ENCODE measurements around the gene MAPKAP1.
"Not testable (repeated sequence)": the region's sequence is repeated elsewhere in the genome, so short reads cannot be mapped to it uniquely, and the experiment has no call there.

Gene MAPKAP1

DNA sequence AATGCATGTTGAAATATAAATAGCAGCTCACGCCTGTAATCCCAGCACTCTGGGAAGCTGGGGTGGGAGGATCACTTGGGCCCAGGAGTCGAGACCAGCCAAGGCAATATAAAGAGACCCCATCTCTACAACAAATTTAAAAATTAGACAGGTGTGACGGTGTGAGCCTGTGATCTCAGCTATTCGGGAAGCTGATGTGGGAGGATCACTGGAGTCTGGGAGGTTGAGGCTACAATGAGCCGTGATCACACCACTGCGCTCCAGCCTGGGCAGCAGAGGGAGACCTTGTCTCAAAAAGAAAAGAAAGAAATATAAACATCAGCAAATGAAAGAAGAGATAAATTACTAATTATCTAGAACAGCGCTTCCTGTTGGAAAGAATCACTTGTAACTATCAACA lies 105.0 kb downstream of the MAPKAP1 start:
- DNase-seq: no peak

DNA sequence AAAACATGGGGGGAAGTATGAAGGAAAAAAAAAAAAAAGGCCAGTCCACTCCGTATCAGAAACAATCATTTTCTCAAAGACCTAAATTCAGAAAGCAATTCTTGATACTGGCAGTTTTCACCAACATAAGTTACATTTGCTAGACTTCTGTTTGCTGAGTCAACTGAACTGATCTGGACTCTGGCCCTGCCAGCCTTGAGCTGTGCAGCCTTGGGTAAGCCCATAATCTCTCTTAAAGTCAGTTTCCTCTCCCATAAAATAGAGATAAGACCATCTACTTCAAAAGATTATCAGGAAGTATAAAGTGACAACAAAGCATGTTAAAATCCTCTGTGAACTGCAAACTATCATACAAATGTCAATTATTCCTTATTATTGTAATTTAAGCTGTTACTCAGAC lies 106.8 kb downstream of the MAPKAP1 start:
- no peak for DNase-seq

DNA sequence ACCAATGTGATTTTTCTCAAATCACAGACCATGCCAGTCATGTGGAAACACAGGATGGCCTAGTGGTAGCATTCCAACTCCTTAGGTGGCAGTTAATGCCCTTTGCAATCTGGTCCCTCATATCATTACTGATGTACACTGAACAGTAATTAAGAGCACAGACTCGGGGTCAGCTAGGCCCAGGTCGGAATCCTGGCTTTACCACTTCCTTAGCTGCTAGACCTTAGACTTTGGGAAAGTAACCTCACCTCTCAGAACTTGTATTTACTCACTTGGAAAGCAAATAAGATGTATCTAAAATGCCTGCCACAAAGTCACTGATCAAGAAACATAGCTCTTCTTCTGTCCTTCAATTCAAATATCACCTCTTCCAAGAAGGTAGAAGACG lies 112.8 kb downstream of the MAPKAP1 start:
- DNase-seq: no peak

DNA sequence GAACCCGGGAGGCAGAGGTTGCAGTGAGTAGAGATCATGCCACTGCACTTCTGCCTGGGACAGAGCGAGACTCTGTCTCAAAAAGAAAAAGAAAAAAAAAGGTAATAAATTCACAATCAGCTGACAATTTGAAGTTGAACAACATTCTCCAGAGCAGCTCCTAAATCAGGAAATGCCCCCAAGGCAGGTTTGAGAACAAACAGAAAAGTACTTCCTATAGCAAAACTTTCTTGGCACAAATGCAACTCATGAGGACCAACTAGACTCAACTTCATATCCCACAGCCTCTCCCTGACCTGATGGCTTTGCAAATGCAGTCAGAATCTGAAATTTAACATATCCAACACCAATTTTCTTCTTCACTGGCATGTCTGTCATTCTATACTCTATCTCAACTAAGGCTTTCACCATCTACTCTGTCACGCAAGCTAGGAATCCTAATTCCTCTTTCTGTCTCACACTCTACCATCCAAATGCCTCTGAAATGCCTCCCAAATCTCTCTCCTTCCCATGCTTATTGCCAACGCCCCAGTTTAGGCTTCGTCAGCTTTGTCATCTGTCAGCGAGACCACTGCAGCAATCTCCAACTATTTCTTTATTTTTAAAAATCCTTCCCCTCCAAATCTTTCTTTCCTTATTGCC lies 113.3 kb downstream of the MAPKAP1 start:
- no peak for DNase-seq

DNA sequence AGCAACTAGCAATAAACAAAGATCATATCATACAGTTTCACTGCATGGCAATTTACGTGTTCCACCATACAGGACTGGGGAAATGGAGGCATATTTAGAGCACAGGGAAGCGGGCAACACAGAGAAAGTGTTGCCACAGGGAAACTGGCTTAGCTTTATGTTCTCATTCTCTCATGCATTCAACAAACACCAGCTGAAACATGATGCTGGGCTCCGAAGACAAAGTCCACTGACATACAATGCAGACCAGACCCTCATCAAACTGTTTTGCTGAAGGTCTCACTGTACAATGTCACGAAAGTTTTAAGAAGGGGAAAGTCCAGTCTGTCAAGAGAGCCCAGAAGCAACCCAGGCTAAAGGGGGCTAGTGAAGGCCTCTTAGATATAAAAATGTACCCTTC lies 115.1 kb downstream of the MAPKAP1 start:
- no peak for DNase-seq

DNA sequence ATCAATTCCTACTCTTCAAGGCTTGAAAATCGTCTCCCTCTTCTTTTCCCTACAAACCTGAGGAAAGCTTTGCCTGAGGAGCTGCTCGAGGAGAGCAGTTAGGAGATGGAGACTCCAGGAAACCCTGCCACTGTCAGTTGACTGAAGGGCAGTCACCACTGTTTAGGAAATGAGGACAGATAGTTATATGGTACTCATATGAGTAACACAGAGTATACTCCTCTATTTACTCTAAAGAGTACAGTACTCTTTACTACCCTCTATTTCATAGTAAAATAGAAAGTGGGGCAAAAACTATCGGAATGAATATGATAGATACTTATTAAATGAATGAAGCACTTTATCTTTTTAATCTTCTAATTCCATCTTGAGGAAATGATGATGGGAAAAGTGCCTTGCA lies 115.8 kb downstream of the MAPKAP1 start:
- DNase-seq: no peak

DNA sequence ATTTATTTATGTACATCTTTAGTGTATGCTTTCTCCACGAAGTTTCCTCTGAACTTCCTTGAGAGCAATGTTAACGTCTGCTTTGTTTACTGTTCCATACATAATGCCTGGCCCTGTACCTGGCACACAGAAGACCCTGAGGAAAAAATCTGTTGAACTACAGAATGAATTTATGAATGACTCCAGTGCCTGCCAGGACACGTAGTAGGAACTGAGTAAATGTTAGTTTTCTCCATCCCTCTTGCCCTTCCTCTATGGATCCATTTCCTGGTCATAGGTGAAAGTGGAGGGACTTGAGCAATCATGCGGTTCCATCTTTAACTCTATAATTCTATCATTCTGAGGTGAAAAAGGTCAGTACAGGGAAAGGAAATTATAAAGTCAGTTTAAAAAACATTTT lies 117.7 kb downstream of the MAPKAP1 start:
- no peak for DNase-seq

DNA sequence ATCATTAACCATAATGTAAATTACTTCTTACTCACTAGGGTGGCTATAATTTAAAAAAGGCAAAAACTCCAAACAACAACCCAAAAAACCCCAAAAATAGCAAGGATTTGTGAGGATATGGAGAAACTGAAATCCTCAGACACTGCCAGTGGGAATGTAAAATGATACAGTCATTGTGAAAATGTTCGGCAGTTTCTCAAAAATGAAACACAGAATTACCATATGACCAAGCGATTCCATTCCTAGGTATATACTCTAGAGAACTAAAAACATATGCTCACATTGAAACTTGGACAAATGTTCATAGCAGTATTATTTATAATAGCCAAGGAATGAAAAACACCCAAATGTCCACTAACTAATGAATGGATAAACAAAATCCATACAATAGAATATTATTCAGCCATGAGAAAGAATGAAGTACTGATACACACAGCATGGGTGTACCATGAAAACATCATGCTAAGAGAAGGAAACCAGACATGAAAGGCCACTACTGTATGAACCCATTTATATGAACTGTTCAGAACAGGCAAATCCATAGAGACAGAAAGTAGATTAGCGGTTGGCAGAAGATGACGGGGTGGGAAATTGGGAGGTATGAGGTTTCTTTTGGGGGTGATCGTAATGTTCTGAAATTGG lies 119.1 kb downstream of the MAPKAP1 start:
- no peak for DNase-seq

DNA sequence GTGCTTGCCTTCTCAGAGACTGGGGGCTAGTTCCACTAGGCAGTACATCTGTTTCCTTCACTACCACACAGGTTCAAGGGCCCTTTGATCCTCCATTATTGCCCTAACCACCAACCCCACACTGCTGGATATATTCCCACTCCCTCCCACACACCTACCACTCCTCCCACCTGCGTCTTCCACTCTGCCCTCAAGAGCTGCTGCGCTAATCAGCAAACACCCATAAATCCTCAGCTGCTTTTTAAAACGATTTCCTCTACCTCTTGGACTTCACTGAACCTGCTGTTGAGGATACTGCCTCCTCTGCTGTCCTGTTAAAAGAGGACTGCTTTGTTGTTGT lies 120.9 kb downstream of the MAPKAP1 start:
- no peak for DNase-seq

DNA sequence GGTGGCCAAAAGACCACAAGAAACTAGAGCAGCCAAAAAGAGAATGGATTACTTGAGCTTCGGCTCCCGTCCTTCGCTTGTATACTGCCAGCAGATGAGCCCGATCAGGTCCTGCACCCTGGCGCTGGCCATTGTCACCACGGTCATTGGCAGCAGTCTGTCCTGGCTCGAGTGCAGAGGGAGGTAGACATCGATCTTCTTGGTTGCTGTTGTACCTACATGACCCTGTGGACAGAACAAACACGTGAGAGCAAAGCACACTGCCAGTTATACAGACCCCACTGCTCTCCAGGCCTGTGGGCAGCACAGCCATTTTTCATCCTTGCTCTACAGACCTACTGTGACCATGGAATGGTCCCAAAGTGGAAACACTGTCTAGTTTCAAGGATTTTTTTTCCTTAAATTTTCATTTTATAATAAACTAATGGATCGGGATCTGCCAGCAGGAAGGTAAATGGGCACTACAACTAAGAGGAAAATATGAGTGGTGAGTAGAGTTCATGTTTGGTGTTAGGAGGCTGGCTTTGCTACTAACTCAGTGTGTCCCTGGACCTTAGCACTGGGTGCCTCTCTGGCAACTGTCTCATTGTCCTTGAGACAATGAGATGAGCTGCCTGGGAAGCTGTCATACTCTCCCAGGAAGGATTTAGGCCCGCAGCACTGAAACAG lies 121.4 kb downstream of the MAPKAP1 start:
- no peak for DNase-seq

DNA sequence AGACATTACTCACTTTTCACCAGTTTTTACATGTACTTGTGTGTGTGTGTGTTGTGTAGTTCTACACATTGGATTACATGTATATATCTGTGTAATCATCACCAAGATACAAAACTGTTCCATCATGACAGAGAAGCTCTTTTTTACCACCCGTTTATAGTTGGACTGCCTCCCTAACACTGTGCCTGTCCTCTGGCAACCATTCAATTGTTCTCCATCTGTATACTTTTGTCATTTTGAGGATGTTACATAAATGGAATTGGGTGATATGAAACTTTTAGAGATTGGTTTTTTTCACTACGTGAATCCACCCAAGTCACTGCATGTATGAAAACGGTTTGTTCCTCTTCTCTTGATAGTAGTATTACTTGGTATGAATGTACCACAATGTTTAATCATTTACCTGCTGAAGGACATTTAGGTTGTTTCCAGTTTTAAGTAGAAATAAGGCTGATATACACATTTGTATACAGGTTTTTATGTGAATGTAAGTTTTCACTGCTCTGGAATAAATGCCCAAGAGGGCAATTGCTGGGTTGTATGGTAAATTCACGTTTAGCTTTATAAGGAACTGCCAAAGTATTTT lies 126.2 kb downstream of the MAPKAP1 start:
- no peak for DNase-seq

DNA sequence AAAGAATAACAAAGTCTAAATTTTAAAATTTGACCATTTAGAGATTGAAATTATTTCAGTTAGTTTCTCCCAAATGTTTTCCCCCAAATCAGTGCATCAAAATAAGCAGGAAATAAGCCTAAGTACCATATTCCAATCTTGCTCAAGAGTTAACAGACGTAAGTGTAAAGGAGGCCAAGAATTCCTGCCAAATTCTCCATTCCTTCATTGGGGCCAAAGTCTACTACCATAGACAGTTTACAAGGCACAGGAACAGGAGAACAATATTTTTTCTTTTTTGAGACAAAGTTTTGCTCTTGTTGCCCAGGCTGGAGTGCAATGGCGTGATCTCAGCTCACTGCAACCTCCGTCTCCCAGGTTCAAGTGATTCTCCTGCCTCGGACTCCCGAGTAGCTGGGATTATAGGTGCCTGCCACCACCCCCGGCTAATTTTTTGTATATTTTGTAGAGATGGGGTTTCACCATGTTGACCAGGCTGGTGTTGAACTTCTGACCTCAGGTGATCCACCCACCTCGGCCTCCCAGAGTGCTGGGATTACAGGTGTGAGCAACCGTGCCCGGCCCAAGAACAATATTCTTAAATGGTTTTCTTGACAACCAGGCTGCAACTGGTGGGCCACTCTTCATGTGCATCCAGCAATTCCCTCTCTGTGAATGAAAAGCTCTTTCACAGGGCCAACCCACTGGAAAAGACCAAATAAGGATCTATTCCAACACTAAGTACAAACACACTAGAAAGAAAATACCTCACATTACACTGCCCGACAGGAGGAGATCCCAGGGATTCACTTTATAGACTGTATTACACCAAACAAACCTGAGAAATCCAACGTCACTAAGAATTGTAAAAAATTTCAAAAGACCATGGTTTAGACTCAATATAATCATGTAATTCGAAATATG lies 127.7 kb downstream of the MAPKAP1 start:
- DNase-seq: no peak

DNA sequence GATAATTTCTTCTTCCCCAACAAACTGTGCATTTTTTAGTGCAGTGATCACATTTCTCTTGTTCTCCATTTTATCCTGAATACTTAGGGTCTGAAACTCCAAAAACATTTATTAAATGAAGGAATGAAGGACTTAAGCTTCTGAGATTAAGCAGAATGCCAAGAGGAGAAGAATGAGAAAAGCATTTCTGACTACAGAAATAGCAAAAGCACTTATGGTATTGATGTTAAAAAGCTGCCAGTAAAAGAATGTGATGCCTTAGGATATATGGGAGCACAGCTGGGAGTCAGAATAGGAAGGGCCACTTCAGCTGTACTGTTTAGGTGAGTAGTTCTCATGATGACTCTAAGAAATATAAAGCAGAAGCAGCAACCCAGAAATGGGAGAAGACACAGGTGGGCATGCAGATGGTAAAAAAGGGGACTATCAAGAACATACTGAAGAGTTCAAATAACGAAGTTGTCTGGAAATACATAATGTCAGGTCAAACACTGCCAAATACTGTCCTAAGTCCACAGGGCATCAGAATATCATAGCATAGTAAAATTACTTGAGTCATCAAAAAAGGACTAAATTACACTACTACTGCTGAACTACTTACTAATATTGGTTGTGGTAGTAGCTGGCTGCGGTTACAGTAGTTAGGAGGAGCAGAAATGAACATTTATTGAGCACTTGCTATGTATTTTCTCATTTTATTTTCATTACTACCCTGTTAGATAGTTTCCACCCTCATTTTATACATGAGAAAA lies 132.7 kb downstream of the MAPKAP1 start:
- DNase-seq: no peak

DNA sequence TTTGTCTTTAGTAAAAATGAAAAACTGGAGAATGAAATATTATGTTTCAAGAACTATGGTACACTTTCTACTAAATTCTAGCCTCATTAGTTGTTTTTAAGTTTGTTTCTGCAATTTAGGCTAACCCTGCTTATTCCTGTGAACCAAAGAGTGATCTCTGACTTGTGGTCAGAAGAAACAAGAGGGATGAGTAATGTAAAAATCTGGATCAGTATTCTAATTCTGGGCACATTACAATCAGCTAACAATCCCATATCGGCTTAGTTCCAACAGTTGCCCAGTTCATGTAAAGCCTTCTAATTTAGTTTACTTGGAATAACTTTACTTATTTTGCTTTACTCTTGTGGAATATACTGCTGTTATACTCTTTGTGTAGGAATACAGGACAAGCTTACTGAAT lies 134.5 kb downstream of the MAPKAP1 start:
- not testable (repeated sequence) for DNase-seq

DNA sequence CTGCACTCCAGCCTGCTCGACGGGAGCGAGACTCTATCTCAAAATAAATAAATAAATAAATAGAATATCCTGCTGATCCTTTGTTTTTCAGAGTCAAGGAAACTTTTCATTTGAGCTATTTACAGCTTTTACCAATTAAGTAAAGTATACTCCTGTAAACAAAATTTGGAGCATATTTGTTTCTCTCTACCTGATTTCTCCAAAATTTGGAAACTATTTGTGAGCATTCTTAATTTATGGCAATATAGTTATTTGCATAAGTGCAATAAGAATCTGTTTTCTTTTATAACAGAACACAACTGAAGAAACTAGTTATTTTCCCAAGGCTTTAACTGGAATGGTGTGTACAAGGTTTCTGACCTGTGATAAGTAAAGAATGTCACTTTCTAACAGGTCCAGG lies 135.2 kb downstream of the MAPKAP1 start:
- not testable (repeated sequence) for DNase-seq

DNA sequence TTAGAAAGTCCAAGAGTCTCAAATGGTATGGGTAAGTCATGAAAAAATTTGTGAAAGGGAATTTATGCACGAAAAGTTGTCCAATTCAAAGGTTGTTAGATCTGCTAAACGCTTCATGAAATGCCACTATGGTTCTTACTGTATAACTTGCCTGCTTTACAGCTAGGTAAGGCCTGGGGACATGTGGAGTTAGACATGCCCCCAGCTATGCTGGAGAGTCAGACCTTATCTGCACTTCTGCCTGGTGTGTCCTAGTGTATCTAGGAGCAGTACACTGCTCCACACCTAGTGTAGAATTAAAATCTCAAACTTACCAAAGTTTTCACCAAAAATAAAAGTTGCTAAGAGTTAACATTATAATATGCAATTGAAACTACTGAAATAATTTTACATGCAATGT lies 136.8 kb downstream of the MAPKAP1 start:
- DNase-seq: no peak

DNA sequence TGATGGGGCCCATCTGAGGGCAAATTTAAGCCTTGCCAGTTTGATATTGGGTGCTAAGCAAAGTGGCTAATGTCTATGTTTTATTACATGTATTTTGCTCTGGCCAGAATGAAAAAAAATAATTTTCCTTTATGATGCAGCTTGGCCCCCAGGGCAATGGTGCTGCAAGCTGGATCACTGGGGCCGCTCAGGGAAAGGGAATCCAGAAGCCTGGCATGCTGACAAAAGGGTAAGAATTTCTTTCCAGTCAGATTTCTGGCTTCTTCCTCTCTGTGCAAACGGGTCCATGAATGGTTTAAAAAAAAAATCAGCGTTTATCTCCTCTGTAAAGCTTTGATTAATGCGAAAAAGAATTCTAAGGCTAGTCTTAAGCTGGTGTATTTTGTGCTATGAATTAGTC lies 138.4 kb downstream of the MAPKAP1 start:
- no peak for DNase-seq

DNA sequence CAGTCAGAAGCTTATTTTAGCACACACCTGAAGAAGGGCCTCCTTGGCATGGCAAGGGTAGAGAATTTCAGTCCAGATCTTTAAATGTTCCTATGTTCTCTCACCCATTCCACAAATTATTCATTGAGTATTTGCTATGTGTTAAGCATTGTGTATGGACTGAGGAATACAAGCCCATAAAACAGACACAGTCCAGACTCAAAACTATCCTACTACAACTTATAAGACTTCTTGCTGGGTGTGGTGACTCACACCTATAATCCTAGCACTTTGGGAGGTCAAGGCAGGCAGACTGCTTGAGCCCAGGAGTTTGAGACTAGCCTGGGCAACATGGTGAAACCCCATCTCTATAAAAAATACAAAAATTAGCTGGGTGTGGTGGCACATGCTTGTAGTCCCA lies 141.0 kb downstream of the MAPKAP1 start:
- not testable (repeated sequence) for DNase-seq

DNA sequence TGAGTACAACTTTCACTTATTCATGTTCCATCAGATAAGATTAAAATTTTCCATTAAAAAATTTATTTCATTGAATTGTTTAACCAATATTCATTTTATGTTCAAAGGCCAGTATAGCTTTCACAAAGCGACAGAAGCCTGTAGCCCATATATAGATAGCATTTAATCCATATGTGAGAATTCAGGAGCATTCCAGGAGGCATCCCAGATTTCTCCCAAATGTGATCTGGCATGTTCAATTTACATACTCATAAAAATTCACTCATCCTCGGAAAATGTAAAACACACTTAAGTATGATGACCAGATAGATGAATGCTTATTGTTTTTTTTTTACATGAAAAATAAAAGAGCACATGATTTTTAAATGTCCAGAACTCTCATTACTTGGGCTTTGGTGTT lies 141.9 kb downstream of the MAPKAP1 start:
- DNase-seq: no peak

DNA sequence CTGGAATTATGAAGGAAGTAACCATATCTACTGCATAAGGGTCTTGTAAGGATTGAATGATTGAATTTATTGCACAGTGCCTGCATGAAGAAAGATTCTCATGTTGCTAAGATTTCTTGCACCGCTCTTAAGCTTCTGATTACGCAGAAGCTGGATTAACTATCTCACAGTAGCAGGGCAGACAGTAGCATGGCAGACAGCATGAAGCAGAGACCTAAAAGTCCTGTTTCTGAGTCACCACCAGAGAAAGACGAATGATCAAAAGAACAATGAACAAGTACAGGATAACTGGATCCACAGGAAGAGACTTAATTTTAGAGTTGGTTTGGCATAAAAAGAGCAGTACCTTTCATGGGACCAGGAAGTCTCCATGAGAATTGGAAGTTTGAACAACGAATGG lies 142.4 kb downstream of the MAPKAP1 start:
- DNase-seq: no peak

DNA sequence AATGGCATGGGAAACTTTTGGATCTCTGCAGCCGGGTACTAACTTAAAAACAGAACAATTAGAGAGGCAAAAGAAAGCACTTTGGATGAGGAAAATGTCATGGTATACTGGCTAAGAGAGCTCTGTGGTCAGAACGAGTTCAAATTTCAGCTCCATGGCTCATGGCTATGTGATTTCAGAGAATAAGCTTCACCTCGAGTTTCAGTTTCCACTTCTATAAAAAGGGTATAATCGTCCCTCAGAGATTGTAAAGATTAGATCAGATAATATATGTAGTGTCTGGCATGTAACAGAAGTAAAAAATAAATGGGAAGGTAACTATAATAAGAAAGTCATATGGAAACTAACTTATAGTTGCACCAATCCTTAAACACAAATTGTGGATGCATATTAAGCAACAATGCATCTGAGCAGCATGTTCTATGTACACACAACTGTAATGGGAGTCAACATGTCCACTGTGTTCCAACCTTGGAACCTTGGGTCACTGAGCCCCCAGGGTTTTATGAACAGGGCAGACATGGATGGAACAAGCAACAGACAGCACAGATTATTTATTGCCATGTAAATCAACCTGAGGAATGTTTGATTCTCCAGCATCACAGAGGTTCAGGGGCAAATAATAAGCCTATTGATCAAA lies 145.4 kb downstream of the MAPKAP1 start:
- DNase-seq: no peak

DNA sequence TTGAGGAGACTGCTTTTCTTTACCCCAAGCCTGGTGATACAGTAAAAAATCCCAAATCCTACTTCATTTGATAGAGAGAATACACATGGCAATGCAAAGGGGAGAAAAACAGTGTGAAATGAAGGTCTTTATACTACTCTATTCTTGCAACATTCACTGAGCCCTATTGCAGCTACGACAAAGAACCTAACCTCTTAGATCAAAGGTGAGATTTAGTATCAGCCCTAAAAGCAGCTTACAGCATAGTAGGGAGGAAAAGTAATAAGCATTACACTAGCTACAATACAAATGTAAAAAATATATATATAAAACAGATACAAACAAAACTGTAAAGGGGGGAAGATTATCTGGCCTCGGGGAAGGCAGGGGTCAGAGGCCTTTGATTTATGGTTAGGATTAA lies 147.1 kb downstream of the MAPKAP1 start:
- DNase-seq: no peak

Measured in SW 1271 (cell line).